Activated naive CD4-positive, alpha-beta T cell (primary cell): ENCODE results near the gene SORL1-AS1.

ENCODE experiments used
- DNase-seq, 4 experiments: peaks; one replicate each; lab custom pipeline; 2025; lab: John Stamatoyannopoulos, UW

Gene SORL1-AS1

GRCh38 chr11:121476379-121477032 lies 23.7 kb upstream of the SORL1-AS1 start:
- no peak for DNase-seq

GRCh38 chr11:121474680-121475079 lies 21.9 kb upstream of the SORL1-AS1 start:
- DNase-seq: no peak

GRCh38 chr11:121473064-121473777 lies 20.5 kb upstream of the SORL1-AS1 start:
- no peak for DNase-seq

- DNase-seq: no peak
Observed at GRCh38 chr11:121472312-121472711, 19.5 kb upstream of the SORL1-AS1 start.

DNA sequence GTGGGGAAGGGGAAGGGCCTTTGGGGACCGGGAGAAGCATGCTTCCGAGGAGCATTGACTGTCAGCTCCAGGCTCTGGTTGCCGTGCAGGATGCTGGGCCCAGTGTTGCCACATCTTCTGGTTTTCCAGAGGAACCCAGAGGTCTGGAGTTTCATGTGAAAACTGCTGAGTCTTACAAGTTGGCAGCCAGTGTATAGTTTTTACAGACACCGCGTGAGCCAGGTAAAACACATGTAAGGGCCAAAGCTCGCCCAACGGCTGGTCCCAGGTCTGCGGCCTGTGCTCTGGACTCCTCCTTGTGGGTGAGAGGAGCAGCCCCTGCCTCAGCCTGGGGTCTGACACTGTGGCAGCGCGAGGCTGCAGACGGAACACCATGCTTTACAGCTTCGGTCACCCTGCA lies 18.4 kb upstream of the SORL1-AS1 start:
- no peak for DNase-seq

DNA sequence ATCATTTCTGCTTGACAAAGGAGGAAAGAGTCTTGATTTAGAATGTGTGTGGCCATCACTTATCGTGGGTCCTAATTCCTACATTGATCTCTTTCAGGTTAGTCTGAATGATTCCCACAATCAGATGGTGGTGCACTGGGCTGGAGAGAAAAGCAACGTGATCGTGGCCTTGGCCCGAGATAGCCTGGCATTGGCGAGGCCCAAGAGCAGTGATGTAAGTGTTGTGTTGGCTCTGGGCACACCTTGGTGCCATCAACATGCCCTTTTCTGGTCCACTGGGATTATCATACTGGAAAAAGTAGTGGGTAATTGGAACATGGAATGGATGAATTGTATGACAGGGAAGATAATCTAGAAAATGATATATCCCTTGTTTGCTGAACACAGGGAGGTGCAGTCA lies 17.1 kb upstream of the SORL1-AS1 start:
- DNase-seq: no peak

- DNase-seq: peak; percentile 24 to 50 (median 35)
Observed at GRCh38 chr11:121467965-121468364, 15.2 kb upstream of the SORL1-AS1 start.

DNA sequence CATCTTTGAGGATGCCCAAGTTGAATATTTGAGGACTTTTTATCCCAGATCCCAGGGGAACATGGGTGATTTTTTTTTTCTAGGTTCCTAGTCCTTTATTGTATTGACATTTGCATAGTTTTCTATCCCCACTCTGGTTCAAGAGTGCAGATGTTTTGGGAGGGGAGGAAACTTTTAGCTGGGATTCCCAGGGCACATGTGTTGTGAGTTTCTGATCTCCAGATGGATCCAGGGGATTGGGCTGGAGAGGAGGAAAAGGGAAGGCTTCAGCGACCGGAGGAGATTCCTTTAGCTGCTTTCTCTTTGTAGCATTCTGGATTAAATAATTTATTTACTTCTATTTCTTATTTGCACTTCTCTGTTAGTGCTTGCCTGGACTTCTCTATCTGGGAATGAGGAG lies 14.7 kb upstream of the SORL1-AS1 start:
- DNase-seq: no peak

GRCh38 chr11:121466063-121466794 lies 13.5 kb upstream of the SORL1-AS1 start:
- no peak for DNase-seq

DNA sequence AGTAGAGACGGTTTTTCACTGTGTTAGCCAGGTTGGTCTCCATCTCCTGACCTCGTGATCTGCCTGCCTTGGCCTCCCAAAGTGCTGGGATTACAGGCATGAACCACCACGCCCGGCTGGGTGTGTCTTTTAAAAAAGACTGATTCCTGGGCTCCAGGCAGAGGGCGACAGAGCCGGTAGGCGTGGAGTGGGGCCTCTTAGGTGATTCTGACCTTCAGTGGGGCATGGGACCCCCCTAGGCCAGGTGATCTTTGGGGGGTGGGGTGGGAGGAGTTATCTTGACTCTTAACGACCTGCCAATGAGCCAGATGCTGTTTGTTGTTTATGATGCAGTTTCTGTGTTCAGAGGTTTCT lies 12.9 kb upstream of the SORL1-AS1 start:
- no peak for DNase-seq

- peak; percentile 38 to 55 (median 45) for DNase-seq
Observed at GRCh38 chr11:121464352-121464946, 11.7 kb upstream of the SORL1-AS1 start.

DNA sequence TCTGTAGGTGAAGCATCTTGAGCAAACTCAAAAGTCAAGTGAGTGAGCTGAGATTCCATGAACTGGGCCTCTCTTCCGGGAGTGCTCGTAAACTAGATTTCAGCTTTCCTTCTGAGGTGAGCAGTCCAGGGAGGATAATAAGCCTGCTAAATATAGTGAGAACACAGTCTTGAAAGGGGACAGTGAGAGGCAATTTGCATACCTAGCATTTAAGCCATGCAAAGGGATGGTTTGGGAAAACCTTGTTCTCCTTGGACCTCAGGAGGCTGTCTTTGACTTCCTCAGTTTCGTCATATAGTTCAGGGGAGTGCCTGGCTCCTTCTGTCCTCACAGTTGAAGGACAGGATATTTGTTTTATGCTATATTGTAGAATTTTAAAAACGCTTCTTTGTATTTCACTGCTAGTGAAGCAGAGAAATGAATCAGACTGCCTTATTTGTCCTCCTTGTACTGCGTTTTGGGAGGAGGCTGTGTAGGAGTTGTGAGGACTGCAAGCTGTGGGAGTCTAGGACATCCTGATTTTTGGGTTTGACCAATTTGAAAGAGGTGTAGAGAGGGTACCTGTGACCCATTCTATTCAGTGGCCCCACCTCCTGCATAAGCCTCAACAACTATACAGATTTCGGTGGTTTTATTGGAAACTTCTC lies 11.0 kb upstream of the SORL1-AS1 start:
- DNase-seq: no peak

- DNase-seq: no peak
Observed at GRCh38 chr11:121461843-121462242, 9.1 kb upstream of the SORL1-AS1 start.

DNA sequence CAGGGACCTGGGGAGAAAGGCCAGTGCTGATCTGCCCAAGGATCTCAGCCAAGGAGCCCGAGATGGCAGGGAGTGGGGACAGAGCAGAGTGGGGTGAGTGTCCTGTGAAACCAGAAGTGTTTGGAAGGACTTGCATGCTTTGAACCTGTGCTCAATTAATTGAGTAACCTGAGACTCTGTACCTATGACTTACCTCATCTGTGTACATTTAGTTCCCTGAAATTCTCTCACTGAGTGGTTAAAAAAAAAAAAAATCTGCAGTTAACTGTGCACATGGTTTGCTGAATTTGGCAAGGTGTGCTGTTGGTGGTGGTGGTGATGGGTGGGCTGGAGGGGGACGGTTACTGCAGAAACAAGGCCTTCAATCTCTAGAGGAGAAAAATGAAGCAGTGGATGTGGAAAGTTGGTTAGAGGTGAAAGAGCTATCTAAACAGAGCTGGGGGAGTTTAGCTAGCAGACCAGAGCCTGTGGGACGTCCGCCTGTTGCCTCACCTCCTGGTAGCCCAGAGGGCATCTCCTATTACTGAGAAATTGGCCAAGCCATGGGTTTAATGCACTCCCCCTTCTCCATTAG lies 8.3 kb upstream of the SORL1-AS1 start:
- DNase-seq: no peak

DNA sequence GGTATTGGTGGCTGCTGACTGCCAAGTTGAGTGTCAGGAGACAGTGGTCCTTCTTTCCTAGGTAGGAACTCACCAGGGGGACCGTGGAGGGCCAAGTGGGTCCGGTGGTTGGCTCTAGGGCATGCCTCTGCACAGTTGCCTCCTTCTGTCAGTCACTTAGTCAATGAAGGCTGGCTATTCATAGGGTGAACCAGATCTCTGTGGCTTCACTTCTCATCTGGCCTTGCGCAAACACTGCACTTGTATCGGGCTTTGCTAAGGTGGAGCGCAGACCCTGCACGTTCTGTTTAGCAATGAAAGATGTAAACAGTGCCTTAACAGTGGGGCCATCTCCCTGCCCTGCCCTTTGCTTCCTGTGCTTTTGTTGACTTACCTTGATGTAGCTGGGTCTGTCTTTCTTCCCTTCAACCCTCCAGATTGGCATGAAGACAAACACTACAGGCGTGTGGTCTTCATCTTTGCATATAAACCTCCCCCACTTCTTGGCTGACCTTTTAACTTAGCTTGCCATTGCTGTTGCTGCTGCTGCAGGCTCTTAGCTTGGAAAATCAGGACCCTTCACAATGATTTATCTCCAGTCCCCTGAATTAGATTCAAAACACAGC lies 6.7 kb upstream of the SORL1-AS1 start:
- DNase-seq: no peak

DNA sequence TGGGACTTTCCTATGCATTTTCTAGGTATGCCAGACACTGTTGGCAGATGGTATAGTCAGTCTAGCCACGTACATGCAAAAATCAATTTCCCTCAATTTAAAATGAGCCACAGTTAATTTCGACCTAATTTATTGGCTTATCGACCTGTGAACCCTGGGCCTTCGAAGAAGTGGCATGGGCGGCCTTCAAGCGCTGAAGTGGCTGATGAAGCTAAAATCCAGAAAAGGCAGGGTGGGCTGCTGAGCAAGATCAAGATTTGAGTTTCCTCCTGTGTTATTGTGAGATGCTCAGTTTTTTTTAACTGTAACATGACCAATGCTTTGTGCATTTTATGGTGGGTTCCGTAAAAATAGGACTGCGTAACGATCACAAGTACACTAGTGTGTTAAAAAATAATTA lies 5.8 kb upstream of the SORL1-AS1 start:
- no peak for DNase-seq

DNA sequence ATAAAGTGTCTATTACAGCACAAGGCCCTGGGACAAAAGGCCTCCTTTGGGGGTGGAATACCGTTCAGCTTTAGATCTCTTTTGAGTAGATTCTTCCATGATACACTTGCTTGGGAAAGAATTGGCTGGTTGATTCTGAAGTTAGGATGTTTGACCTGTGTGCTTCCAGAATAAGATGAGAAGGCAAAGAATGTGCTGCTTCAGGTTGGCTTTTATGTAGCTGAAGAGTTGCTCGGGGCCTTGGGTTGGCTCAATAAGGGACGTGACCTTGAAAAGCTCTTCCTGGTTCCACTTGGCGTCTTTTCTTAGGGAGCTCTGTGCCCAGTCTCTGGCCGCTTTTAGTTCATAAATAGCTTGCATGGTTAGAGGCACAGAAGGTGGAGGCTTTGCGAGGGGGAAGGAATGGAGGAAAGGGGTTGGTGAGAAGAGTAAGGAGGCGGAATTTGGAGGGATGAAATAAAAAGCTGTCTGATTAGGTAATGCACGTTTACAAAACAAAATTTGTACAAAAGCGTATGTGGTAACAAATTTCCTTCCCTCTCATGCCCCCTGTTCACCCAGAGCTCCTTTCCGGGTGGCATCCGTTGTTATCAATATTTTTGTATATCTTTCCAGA lies 4.2 kb upstream of the SORL1-AS1 start:
- no peak for DNase-seq

DNA sequence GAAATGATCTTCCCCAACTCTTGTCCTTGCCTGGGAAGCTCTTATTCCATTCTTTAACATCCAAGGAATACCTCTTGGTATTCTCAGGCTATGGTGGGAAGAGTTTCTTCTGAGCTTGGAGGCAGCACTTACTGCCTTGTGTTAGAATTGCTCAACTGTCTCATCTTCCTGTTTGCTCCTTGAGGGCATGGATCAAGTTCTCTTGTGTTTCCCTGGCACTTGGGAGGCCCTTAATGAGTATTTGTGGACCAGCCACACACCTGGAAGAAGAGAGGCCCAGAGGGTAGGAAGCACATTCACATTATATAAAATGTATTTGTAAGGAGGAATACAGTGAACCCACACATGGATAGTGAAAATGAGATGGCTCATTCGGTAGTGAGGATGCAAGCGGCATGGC lies 3.4 kb upstream of the SORL1-AS1 start:
- DNase-seq: no peak

DNA sequence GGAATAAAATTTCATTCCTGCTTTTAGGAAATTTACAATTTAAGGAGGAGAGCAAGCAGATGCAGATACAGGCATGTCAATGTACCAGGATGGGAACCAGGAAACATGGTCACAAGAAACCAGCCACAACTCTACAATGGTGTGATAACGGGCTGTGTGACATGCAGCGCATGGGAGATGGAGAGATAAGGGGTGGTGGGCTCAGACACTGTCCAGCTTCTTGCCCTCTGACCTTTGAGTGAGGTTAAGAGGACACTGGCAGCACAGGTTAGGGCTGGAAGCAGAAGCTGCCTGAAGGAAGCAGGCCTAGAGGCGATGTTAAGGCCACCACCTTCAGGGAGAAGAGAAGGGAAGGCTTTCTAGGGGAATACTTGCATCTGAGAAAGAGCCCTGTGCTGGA lies 2.3 kb upstream of the SORL1-AS1 start:
- no peak for DNase-seq

DNA sequence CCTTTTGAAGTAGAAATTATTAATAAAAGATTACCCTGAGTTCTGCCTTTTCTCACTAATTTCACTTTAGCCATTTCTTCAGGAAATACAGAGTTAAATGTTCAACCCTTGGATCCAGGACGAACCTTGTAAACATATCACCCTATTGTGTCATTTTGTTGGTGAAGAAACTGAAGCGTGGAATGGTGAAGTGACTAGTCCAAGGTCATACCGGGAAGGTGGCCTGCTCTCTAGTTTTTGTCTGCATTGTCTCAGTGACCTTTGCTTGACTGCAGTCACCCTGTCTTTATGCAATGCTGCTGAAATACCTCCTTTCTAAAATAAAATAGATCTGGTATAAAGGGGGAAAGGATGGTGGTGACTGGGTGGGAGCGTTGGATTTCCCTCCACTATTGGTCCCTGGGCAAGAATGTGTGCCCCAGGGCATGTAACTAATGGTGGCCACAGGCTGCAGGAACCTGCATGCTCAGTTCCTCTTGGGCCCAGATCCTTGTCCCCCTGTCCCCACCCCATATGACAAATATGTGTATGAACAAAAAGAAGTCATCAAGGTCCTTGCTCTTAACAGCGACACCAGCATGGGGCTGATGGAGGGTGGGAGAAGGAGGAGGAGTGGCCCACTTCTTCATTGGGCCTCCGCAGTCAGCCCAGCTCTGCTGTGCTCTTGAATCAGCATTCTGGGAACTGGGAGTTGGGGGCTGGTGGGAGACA lies 977 bp upstream of the SORL1-AS1 start:
- no peak for DNase-seq
